GM12873 (cell line): ENCODE measurements around the gene DNMT1.

Experiments
- TF ChIP-seq, protein P1 (sequence below): IDR thresholded peaks from 2 replicates; pipeline ENCODE4 v1.5.1; 2012; ENCODE audit warnings: low read depth, mild to moderate bottlenecking, moderate library complexity, low read length, control low read depth; ENCODE audit not compliant: insufficient read depth; ENCODE audit errors: missing control alignments

The DNMT1 gene

DNA sequence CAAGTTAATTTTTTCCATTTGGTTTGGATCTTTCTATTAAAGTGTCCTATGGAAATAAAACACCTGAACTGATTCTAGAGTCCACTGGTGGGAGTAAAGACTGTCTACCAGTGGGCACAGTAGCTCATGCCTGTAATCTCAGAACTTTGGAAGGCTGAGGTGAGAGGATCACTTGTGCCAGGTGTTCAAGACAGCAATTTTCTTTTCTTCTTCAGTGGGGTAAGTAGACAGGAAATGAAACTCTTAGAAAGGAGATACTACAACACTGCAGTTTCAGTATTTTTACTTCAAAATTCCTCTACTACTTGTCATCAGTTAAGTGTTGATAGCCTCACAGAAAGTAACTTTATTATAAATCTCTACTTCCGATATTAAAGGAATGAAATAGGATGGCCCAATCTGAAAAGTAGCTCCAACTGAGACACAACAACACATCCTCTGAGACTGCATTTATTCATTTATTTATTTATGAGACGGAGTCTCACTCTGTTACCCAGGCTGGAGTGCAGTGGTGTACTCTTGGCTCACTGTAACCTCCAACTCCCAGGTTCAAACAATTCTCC lies 26.3 kb downstream of the DNMT1 start:
- TF ChIP-seq, protein P1, sequence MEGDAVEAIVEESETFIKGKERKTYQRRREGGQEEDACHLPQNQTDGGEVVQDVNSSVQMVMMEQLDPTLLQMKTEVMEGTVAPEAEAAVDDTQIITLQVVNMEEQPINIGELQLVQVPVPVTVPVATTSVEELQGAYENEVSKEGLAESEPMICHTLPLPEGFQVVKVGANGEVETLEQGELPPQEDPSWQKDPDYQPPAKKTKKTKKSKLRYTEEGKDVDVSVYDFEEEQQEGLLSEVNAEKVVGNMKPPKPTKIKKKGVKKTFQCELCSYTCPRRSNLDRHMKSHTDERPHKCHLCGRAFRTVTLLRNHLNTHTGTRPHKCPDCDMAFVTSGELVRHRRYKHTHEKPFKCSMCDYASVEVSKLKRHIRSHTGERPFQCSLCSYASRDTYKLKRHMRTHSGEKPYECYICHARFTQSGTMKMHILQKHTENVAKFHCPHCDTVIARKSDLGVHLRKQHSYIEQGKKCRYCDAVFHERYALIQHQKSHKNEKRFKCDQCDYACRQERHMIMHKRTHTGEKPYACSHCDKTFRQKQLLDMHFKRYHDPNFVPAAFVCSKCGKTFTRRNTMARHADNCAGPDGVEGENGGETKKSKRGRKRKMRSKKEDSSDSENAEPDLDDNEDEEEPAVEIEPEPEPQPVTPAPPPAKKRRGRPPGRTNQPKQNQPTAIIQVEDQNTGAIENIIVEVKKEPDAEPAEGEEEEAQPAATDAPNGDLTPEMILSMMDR, result no peak

DNA sequence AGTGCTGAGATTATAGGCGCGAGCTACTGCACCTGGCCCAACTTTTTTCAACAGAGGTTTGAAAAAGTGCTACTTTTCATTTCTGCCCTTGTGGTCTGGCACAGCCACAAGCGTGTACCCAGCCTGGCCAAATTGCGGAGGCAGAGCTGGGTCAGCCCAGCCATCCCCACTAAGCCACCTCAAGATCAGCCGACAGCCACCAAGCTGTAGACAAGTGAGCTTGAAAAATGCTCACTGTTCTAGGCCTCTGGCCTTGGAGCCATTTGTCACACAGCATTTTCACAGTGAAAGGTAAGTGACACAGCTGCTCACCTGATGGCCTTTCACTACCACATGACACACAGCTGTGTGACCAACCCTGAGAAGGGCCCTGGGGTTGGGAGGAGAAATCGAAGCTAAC lies 27.3 kb downstream of the DNMT1 start:
- TF ChIP-seq, protein P1, result no peak

DNA sequence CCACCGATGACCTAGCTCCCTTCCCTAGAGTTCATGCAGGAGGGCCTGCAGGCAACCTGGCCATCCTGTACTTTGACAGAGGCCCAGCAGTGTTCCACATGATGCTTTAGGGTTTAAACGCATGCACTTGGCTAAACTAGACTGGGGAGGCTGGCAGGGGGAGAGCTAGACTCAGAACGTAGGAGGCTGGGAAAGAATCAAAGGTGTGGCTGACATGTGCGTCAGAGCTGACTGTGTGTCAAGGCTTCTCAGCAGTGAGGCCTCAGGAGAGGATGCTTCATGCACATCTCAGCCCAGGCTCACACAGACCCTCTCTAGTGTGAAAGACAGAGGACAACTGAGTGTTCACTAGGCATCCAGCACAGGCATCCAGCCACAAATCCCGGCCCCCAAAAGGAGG lies 28.7 kb downstream of the DNMT1 start:
- TF ChIP-seq, protein P1, result no peak

DNA sequence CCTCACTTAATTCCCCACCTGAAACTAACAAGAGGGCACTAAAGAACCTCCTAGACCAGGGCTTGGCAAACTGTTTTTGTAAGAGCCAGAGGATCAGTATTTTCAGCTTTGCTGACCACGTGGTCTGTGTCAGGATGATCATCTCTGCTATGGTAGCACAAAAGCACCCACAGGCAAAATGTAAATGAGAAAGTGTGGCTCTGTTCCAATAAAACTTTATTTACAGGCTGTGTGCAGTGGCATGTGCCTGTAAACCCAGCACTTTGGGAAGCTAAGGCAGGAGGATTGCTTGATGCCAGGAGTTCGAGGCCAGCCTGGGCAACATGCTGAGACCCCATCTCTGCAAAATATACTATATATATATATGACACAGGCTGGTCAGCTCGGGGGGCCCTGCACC lies 31.2 kb downstream of the DNMT1 start:
- TF ChIP-seq, protein P1, result no peak

DNA sequence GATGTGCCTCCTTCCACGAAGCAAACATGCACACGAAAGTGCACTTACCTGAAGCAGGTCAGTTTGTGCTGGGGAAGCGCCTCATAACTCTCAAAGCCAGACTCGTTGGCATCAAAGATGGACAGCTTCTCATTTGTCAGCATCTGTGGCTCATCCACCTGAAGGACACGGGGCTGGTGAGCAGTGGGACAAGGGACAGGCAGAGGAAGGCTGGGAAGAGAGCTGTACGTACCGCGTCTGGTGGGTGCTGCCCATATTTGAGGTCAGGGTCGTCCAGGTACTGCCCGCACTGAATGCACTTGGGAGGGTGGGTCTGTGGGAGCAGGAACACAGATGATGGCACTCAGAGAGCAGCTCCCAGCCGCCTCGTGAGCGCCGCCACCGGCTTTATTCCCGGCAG lies 35.1 kb downstream of the DNMT1 start:
- TF ChIP-seq, protein P1, result no peak

DNA sequence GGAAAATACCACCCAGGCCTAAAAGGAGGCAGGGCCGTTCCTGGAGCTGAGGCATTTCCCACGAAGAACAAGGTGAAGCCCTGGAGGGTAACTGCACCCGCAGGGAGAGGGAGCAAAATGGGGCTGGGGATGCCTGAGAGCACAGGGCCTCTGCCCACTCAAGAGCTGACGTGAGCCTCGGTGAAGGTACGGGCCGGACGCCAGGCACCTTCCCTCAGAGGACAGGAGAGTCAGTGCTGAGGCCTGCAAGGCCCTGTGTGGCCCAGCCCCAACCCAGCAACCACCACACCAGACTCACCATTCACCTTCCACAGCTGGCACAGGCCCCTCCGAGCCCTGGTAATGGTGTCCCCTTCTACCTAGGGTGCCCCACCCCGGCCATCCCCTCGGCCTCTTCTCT lies 36.3 kb downstream of the DNMT1 start:
- TF ChIP-seq, protein P1, result no peak

DNA sequence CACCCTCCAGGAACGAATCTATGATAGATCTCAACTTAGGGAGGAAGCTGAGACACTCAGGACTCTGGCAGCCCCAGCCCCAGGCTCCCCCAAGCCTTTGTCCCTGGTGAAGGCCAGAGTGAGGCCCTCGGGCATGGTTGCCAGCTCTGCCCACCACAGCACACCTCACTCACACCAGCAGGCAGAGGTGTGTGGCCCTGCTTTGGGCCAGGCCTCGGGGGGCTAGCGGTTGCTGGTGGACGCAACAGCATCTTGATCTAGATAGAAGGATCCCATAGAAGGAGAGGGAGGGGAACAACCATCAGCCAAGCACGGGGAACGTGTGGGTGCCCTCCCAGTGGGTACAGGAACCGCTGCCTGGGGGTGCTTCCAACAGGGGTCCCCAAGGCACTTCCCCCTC lies 36.7 kb downstream of the DNMT1 start:
- TF ChIP-seq, protein P1, result no peak
